ENCODE measurements around the gene WFIKKN2.

DNA sequence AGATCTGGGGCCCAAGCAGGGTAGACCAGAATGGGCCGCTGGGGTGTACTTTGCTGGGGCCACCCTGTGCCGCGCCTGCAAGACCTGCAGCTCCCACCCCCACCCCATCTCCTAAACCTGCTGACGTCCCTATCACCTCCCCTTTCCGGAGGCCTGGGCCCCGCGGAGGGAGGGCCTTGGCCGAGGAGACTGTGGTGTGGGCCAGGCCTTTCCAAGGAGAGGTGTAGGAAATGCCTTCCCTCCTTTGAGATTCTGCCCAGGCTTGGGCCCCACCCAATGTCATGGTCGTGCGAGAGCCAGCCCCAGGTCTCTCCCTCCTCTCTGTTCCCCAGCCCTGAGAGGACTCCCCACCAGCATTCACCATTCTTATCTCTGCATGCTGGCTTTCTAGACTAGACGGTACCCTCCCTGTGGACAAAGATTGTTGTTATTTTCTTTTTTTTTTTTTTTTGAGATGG lies 3.9 kb upstream of the WFIKKN2 start:
- TF ChIP-seq, protein P1, sequence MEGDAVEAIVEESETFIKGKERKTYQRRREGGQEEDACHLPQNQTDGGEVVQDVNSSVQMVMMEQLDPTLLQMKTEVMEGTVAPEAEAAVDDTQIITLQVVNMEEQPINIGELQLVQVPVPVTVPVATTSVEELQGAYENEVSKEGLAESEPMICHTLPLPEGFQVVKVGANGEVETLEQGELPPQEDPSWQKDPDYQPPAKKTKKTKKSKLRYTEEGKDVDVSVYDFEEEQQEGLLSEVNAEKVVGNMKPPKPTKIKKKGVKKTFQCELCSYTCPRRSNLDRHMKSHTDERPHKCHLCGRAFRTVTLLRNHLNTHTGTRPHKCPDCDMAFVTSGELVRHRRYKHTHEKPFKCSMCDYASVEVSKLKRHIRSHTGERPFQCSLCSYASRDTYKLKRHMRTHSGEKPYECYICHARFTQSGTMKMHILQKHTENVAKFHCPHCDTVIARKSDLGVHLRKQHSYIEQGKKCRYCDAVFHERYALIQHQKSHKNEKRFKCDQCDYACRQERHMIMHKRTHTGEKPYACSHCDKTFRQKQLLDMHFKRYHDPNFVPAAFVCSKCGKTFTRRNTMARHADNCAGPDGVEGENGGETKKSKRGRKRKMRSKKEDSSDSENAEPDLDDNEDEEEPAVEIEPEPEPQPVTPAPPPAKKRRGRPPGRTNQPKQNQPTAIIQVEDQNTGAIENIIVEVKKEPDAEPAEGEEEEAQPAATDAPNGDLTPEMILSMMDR (IDR thresholded peaks at IDR 0.05 in 4 of 5, conservative IDR thresholded peaks at IDR 0.05 in 1 of 5): no peak
- TF ChIP-seq POLR2A (IDR thresholded peaks at IDR 0.05): no peak
